GM13976 (cell line): Measurements from ENCODE around the gene TXNDC11.

Source experiments
- DNase-seq: peaks from one replicate; pipeline ENCODE4 v3.0.0; 2012; ENCODE audit warnings: low spot score
- in situ Hi-C: fragments of 300-500 bp; cut with MboI; formaldehyde crosslinking; loops from one replicate; pipeline ENCODE4 v1.12.0; 2022; ENCODE audit warnings: low sequenced_read_pairs, mixed read lengths, inconsistent platforms; ENCODE audit not compliant: unreplicated experiment
- TF ChIP-seq, protein P1 (sequence below): IDR thresholded peaks from 2 replicates; pipeline ENCODE4 v1.5.1; 2012; ENCODE audit warnings: borderline replicate concordance, mild to moderate bottlenecking; ENCODE audit not compliant: insufficient read depth; ENCODE audit errors: extremely low read depth, missing control alignments, control extremely low read depth

The TXNDC11 gene

DNA sequence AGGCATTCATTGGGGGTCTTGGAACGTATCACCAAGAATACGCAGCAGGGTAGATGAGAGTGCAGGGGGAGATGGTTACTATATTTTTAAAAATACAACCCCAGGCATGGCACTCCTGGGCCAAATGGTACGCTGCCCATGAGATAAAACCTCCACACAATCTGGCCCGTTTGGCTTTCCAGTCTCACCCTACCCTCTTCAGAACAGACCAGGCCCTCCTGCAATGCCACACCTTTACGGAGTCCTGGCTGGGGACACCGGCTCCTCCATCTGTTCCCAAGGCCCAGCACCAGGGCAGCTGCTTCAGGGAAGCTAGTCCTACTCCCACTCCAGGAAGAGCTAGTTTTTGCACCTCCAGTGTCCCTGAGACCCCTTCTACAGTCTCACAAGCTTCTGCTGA lies 50.0 kb downstream of the TXNDC11 start:
- in situ Hi-C loops = no loop called here
- TF ChIP-seq, protein P1, sequence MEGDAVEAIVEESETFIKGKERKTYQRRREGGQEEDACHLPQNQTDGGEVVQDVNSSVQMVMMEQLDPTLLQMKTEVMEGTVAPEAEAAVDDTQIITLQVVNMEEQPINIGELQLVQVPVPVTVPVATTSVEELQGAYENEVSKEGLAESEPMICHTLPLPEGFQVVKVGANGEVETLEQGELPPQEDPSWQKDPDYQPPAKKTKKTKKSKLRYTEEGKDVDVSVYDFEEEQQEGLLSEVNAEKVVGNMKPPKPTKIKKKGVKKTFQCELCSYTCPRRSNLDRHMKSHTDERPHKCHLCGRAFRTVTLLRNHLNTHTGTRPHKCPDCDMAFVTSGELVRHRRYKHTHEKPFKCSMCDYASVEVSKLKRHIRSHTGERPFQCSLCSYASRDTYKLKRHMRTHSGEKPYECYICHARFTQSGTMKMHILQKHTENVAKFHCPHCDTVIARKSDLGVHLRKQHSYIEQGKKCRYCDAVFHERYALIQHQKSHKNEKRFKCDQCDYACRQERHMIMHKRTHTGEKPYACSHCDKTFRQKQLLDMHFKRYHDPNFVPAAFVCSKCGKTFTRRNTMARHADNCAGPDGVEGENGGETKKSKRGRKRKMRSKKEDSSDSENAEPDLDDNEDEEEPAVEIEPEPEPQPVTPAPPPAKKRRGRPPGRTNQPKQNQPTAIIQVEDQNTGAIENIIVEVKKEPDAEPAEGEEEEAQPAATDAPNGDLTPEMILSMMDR = no peak
- no peak for DNase-seq

DNA sequence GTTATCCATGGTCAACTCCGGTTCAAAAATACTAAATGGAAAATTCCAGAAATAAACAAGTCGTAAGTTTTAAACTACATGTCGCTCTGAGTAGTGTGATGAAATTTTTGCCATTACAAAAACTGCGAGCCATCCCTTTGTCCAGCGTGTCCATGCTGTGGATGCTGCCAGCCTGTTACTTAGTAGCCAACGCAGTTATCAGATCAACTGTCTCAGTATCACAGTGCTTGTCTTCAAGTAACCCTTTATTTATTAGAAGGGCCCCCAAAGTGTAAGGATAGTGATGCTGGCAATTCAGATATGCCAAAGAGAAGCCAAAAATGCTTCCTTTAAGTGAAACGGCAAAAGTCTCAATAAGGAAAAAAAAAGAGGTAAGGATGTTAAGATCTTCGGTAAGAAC lies 50.5 kb downstream of the TXNDC11 start:
- TF ChIP-seq, protein P1 = no peak
- in situ Hi-C loops = no loop called here
- DNase-seq = no peak

DNA sequence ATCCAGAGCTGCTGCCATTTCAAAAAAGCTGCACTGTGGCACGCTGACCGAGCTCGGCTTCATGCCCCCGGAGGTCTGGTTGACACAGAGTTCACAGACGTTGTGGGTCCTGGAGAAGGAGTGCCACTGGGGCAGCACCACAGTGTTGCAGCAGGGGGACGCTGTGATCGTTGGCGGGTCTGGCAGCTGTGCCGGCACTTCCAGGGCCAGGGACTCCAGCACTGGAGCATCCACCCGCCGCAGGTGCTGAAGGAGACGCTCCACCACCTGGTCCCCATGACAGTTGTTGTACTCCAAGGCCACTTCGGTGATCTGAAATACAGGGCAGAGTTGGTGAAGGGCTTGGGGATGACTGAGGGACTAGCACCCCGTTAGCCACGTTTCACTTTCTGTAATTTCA lies 50.9 kb downstream of the TXNDC11 start:
- no peak for DNase-seq
- TF ChIP-seq, protein P1 = no peak
- in situ Hi-C loops = no loop called here

DNA sequence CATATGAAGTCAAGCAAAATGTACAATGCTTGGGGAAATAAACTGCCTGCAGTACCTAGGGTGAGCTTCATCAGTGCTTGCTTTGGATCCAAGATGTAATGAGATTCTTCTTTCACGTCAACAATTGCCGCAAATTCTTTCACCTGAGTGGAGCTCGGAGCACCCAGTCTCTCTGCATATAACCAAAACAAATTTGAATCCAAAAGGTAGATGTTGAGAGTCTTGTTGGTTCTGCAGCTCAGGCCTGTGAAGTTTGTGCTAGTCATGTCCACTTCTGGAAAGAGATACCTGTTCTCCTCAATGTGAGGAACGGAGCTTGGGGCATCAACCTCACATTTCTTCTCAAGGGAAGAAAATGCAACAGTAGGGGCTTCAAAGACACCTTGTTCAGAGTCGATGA lies 51.4 kb downstream of the TXNDC11 start:
- DNase-seq = no peak
- TF ChIP-seq, protein P1 = no peak

DNA sequence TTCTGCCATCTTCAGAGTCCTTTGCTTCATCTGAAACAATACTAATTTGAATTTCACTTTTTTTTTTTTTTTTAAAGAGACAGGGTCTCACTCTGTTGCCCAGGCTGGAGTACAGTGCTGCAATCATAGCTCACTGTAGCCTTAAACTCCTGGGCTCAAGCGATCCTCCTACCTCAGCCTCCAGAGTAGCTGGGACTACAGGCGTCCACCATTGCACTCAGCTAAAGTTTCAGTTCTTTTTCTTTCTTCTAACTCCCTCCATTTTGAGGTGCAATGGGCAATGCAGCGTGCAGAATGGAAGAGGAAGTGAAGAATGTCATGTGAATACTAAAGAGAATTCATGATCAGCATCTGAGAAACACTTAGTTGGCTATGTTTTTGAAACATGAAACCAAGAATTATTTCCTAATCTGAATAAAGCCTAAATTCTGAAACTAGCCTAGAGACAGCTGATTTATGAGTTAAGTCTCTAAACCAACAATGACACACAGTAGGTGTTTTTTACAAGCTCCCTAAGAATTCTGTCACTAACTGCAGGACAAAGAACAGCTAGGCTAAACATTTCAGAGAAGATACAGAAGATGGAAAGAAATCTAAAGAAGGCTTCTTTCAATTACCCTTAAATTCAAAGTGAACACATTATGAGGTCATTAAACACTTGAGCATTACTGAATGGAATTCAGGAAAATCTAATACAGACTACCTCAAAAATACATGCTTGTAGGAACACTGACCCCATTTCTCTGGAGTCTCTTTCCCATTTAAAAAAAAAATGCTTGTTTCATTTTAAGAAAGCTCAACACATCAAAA lies 53.4 kb downstream of the TXNDC11 start:
- peak; percentile 72 for DNase-seq
- in situ Hi-C loops = no loop called here
- TF ChIP-seq, protein P1 = no peak

More for the DNA sequence above, 51.4 kb downstream of the TXNDC11 start:
- in situ Hi-C loops = no loop called here

DNA sequence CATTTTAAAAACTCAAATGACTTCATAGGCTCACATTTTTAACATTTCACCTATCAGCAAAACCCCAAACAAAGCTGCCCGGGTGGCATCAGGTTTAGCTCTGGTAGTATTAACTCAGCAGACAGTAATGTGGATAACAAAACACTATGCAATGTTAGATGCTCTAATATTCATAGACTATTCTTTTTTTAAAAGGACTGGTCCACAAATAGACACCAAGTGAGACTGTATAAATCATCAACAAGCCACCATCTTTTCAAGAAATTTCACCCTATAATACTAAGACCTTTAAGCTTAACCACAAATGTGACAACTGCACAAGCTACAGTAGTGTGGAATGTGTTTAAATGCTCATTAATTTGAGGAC lies 54.2 kb downstream of the TXNDC11 start:
- TF ChIP-seq, protein P1 = no peak
- in situ Hi-C loops = no loop called here
- DNase-seq = no peak
